OCI-LY7 (cell line): ENCODE data around the gene HK2. TPM values are rescaled to one million over a fixed set of nuclear protein-coding genes. Genes with fewer than 3 reads are reported as not detected.
"Not testable (repeated sequence)": the region's sequence is repeated elsewhere in the genome, so short reads cannot be mapped to it uniquely, and the experiment has no call there.

Source experiments
- BruUV-seq: library from RNA; stranded (reverse); fragments of 400-500 nt; replicated peaks from 2 replicates; lab custom pipeline; 2021; lab: Mats Ljungman, UMichigan
- CTCF ChIA-PET: fragments of 300-600 bp; sonication (Branson Sonifier 250); formaldehyde crosslinking; loops from one replicate; lab custom pipeline; 2022; ENCODE audit warnings: antibody characterized with exemption; ENCODE audit not compliant: unreplicated experiment; lab: Charles Lee
- POLR2A ChIA-PET: fragments of 300-600 bp; sonication (Branson Sonifier 250); formaldehyde crosslinking; loops from one replicate; lab custom pipeline; 2022; ENCODE audit warnings: antibody characterized with exemption; lab: Charles Lee
- DNase-seq: peaks from one replicate; pipeline ENCODE4 v3.0.0-alpha.2; 2015; ENCODE audit warnings: low spot score
- H2AFZ ChIP-seq: fragments of 200-600 bp; sonication (generic), shearing (Covaris generic); 2 replicates; pipeline ENCODE4 v1.6.1; 2014; ENCODE audit warnings: mild to moderate bottlenecking, antibody characterized with exemption, low read length, moderate library complexity
- H3K27ac ChIP-seq: fragments of 200-600 bp; sonication (generic); 2 replicates; pipeline ENCODE4 v1.5.1; 2014; ENCODE audit warnings: mixed run types, low read depth, mild to moderate bottlenecking, moderate library complexity, low read length, inconsistent platforms; ENCODE audit not compliant: poor library complexity, severe bottlenecking
- H3K36me3 ChIP-seq: fragments of 200-600 bp; sonication (generic); 2 replicates; pipeline ENCODE4 v1.6.1; 2014; ENCODE audit warnings: mild to moderate bottlenecking, antibody characterized with exemption, low read length, moderate library complexity, mixed read lengths; ENCODE audit not compliant: insufficient read depth
- H3K4me1 ChIP-seq: fragments of 200-600 bp; sonication (generic); 2 replicates; pipeline ENCODE4 v1.5.1; 2014; ENCODE audit warnings: mild to moderate bottlenecking, low read length; ENCODE audit not compliant: insufficient read depth, poor library complexity, severe bottlenecking
- H3K4me2 ChIP-seq: fragments of 200-600 bp; sonication (generic); 2 replicates; pipeline ENCODE4 v1.6.1; 2014; ENCODE audit warnings: mild to moderate bottlenecking, low read length
- H3K4me3 ChIP-seq: fragments of 200-600 bp; sonication (generic); 2 replicates; pipeline ENCODE4 v1.5.1; 2014; ENCODE audit warnings: mild to moderate bottlenecking, low read depth, low read length; ENCODE audit not compliant: poor library complexity, severe bottlenecking
- H3K79me2 ChIP-seq: fragments of 200-600 bp; sonication (generic); 2 replicates; pipeline ENCODE4 v1.6.1; 2016; ENCODE audit warnings: low read depth, mild to moderate bottlenecking, low read length, moderate library complexity, mixed read lengths; ENCODE audit not compliant: insufficient read depth
- H3K9me2 ChIP-seq: fragments of 200-600 bp; sonication (generic); 2 replicates; pipeline ENCODE4 v1.6.1; 2016; ENCODE audit warnings: mild to moderate bottlenecking, low read length, mixed read lengths; ENCODE audit not compliant: insufficient read depth
- H3K9me3 ChIP-seq: fragments of 200-600 bp; sonication (generic); 2 replicates; pipeline ENCODE4 v1.6.1; 2014; ENCODE audit warnings: mild to moderate bottlenecking, mixed run types, low read length, mixed read lengths
- H4K20me1 ChIP-seq: fragments of 200-600 bp; sonication (generic); 2 replicates; pipeline ENCODE4 v1.6.1; 2014; ENCODE audit warnings: mild to moderate bottlenecking, antibody characterized with exemption, low read length, moderate library complexity, mixed read lengths; ENCODE audit not compliant: insufficient read depth
- CTCF ChIP-seq: fragments of 200-600 bp; sonication (generic); conservative IDR thresholded peaks from 2 replicates; pipeline ENCODE4 v1.5.1; 2014; ENCODE audit warnings: mild to moderate bottlenecking, antibody characterized with exemption, low read length, moderate library complexity, mixed read lengths
- EZH2phosphoT487 ChIP-seq: fragments of 200-600 bp; sonication (generic); IDR thresholded peaks from 2 replicates; pipeline ENCODE4 v1.6.1; 2018; ENCODE audit warnings: low read depth, borderline replicate concordance, mild to moderate bottlenecking, mixed run types, antibody characterized with exemption, low read length, moderate library complexity, mixed read lengths
- intact Hi-C: fragments of 100-400 bp; cut with micrococcal nuclease; formaldehyde crosslinking; loops from one replicate; pipeline ENCODE4 v1.10.0; 2022; ENCODE audit not compliant: unreplicated experiment
- total RNA-seq, 2 experiments: library from RNA; depleted of rRNA in 1 of 2; stranded (reverse); fragments of >200 nt in 1 of 2; shearing (Covaris generic) in 1 of 2; gene quantifications; 2 replicates each; pipeline ENCODE4 v1.2.3, GENCODE V29; 2014 to 2022

HK2 gene
- total RNA-seq, 2 experiments from 2014 or later: 8.6 to 50.5 TPM

- TF ChIP-seq CTCF (no peak), EZH2phosphoT487 (no peak)
- DNase-seq: no peak
- Histone ChIP-seq H3K79me2 (peaks cover 35% of the 10 kb centered on the region), H3K4me2 (no peak overlapping the region), H3K36me3 (peaks cover 59% of the 10 kb centered on the region), H4K20me1 (peaks cover 17% of the 10 kb centered on the region; the same call in 1 of the 2 replicates), H3K4me3 (no peak overlapping the region), H3K4me1 (peaks cover 17% of the 10 kb centered on the region), H3K9me3 (no peaks in the 10 kb centered on the region), H3K9me2 (no peaks in the 10 kb centered on the region), H3K27ac (no peak overlapping the region), H2AFZ (no peak overlapping the region)
- CTCF ChIA-PET: no interaction called here
- POLR2A ChIA-PET: no interaction called here
- no TSS peak for BruUV-seq
- intact Hi-C loops: no loop called here
Observed at GRCh38 chr2:74854401-74854800, 20.5 kb downstream of the HK2 start.

- intact Hi-C loops, POLR2A ChIA-PET: not testable (repeated sequence)
- peaks cover 27% of the 10 kb centered on the region for H3K79me2 ChIP-seq
Observed at GRCh38 chr2:74855114-74855707, 21.3 kb downstream of the HK2 start.

GRCh38 chr2:74856004-74856578, 22.2 kb downstream of the HK2 start:
- Histone ChIP-seq H3K4me2 (no peak overlapping the region), H3K36me3 (peaks cover 66% of the 10 kb centered on the region), H3K9me3 (no peaks in the 10 kb centered on the region), H3K4me1 (peaks cover under 1% of the 10 kb centered on the region), H3K79me2 (peaks cover 18% of the 10 kb centered on the region; the same call in 1 of the 2 replicates), H3K27ac (no peak overlapping the region), H2AFZ (no peak overlapping the region), H4K20me1 (peaks cover under 1% of the 10 kb centered on the region), H3K4me3 (no peak overlapping the region), H3K9me2 (no peaks in the 10 kb centered on the region)
- no TSS peak for BruUV-seq
- POLR2A ChIA-PET: no interaction called here
- TF ChIP-seq CTCF (no peak), EZH2phosphoT487 (no peak)
- intact Hi-C loops: no loop called here
- no peak for DNase-seq
- CTCF ChIA-PET: no interaction called here

More at GRCh38 chr2:74855114-74855707, 21.3 kb downstream of the HK2 start:
- H3K9me2 ChIP-seq, H3K4me1 ChIP-seq, H3K4me2 ChIP-seq, BruUV-seq, H2AFZ ChIP-seq, H3K4me3 ChIP-seq, DNase-seq, CTCF ChIA-PET, H4K20me1 ChIP-seq, H3K27ac ChIP-seq, H3K9me3 ChIP-seq: not testable (repeated sequence)
- H3K36me3 ChIP-seq: peaks cover 65% of the 10 kb centered on the region
